Measurements from ENCODE around the gene TOM1L1.

Gene TOM1L1

GRCh38 chr17:54920819-54921218 lies 20.2 kb downstream of the TOM1L1 start:
- no peaks in the 10 kb centered on the region for H3F3A ChIP-seq (ENCODE audit: insufficient read depth)
- H3K27ac ChIP-seq (ENCODE audit: low read depth, low read length) = no peak overlapping the region
- TF ChIP-seq CTCF (IDR thresholded peaks at IDR 0.05; ENCODE audit: insufficient read depth, low read length, poor library complexity, severe bottlenecking) (no peak), EZH2phosphoT487 (conservative IDR thresholded peaks at IDR 0.05; ENCODE audit: low read length) (no peak)
- H3K36me3 ChIP-seq (ENCODE audit: low read length) = no peaks in the 10 kb centered on the region
- H2AFZ ChIP-seq (ENCODE audit: low read depth, low read length, severe bottlenecking) = no peak overlapping the region
- no peaks in the 10 kb centered on the region for H3K9me2 ChIP-seq (replicated peaks; ENCODE audit: insufficient read depth, low read length)
- H3K9ac ChIP-seq (ENCODE audit: low read length) = no peak overlapping the region
- H3K79me2 ChIP-seq (ENCODE audit: insufficient read depth, low read length) = no peaks in the 10 kb centered on the region
- H3K4me3 ChIP-seq (ENCODE audit: insufficient read depth, low read length, poor library complexity, severe bottlenecking) = no peak overlapping the region
- H3K9me3 ChIP-seq (ENCODE audit: insufficient read depth, low read length) = peaks cover 5% of the 10 kb centered on the region; the same call in 1 of the 2 replicates
- no peak overlapping the region for H3K4me2 ChIP-seq (ENCODE audit: low read depth, low read length, poor library complexity, severe bottlenecking)
- no peaks in the 10 kb centered on the region for H4K20me1 ChIP-seq (ENCODE audit: low read depth, low read length)
- no peaks in the 10 kb centered on the region for H3K27me3 ChIP-seq (ENCODE audit: low read length)

GRCh38 chr17:54924405-54924804 lies 23.8 kb downstream of the TOM1L1 start:
- TF ChIP-seq EZH2phosphoT487 (conservative IDR thresholded peaks at IDR 0.05; ENCODE audit: low read length) = no peak
- TF ChIP-seq CTCF (IDR thresholded peaks at IDR 0.05; ENCODE audit: insufficient read depth, low read length, poor library complexity, severe bottlenecking) = no peak
- H3K4me3 ChIP-seq (ENCODE audit: insufficient read depth, low read length, poor library complexity, severe bottlenecking) = no peak overlapping the region
- H3K79me2 ChIP-seq (ENCODE audit: insufficient read depth, low read length) = no peaks in the 10 kb centered on the region
- H3K4me2 ChIP-seq (ENCODE audit: low read depth, low read length, poor library complexity, severe bottlenecking) = no peak overlapping the region
- no peak overlapping the region for H3K9ac ChIP-seq (ENCODE audit: low read length)
- H3K27ac ChIP-seq (ENCODE audit: low read depth, low read length) = no peak overlapping the region
- H3F3A ChIP-seq (ENCODE audit: insufficient read depth) = no peaks in the 10 kb centered on the region
- H3K27me3 ChIP-seq (ENCODE audit: low read length) = no peaks in the 10 kb centered on the region
- H3K9me3 ChIP-seq (ENCODE audit: insufficient read depth, low read length) = no peaks in the 10 kb centered on the region
- no peak overlapping the region for H2AFZ ChIP-seq (ENCODE audit: low read depth, low read length, severe bottlenecking)
- no peaks in the 10 kb centered on the region for H4K20me1 ChIP-seq (ENCODE audit: low read depth, low read length)
- H3K9me2 ChIP-seq (replicated peaks; ENCODE audit: insufficient read depth, low read length) = no peaks in the 10 kb centered on the region
- no peaks in the 10 kb centered on the region for H3K36me3 ChIP-seq (ENCODE audit: low read length)

- no peak overlapping the region for H3K9ac ChIP-seq (ENCODE audit: low read length)
- H3K9me3 ChIP-seq (ENCODE audit: insufficient read depth, low read length) = no peaks in the 10 kb centered on the region
- H2AFZ ChIP-seq (ENCODE audit: low read depth, low read length, severe bottlenecking) = no peak overlapping the region
- H3K4me2 ChIP-seq (ENCODE audit: low read depth, low read length, poor library complexity, severe bottlenecking) = no peak overlapping the region
- H3K36me3 ChIP-seq (ENCODE audit: low read length) = no peaks in the 10 kb centered on the region
- no peaks in the 10 kb centered on the region for H3F3A ChIP-seq (ENCODE audit: insufficient read depth)
- H3K9me2 ChIP-seq (replicated peaks; ENCODE audit: insufficient read depth, low read length) = no peaks in the 10 kb centered on the region
- H4K20me1 ChIP-seq (ENCODE audit: low read depth, low read length) = no peaks in the 10 kb centered on the region
- no peak overlapping the region for H3K27ac ChIP-seq (ENCODE audit: low read depth, low read length)
- TF ChIP-seq EZH2phosphoT487 (conservative IDR thresholded peaks at IDR 0.05; ENCODE audit: low read length) (no peak), CTCF (IDR thresholded peaks at IDR 0.05; ENCODE audit: insufficient read depth, low read length, poor library complexity, severe bottlenecking) (no peak)
- H3K79me2 ChIP-seq (ENCODE audit: insufficient read depth, low read length) = no peaks in the 10 kb centered on the region
- no peaks in the 10 kb centered on the region for H3K27me3 ChIP-seq (ENCODE audit: low read length)
- H3K4me3 ChIP-seq (ENCODE audit: insufficient read depth, low read length, poor library complexity, severe bottlenecking) = no peak overlapping the region
These were observed 26.9 kb downstream of the TOM1L1 start for GRCh38 chr17:54927525-54927924.
